Activated CD8-positive, alpha-beta memory T cell treated with anti-CD3 and anti-CD28 coated beads, Interleukin-2, amount 50 U/mL, for 1 hour (primary cell): ENCODE data around the gene KRT31.
"Not testable (repeated sequence)": the region's sequence is repeated elsewhere in the genome, so short reads cannot be mapped to it uniquely, and the experiment has no call there.

Source experiments
- DNase-seq: peaks from one replicate; pipeline ENCODE4 v3.0.0-alpha.2; 2020; ENCODE audit errors: extremely low read depth

KRT31 gene

DNA sequence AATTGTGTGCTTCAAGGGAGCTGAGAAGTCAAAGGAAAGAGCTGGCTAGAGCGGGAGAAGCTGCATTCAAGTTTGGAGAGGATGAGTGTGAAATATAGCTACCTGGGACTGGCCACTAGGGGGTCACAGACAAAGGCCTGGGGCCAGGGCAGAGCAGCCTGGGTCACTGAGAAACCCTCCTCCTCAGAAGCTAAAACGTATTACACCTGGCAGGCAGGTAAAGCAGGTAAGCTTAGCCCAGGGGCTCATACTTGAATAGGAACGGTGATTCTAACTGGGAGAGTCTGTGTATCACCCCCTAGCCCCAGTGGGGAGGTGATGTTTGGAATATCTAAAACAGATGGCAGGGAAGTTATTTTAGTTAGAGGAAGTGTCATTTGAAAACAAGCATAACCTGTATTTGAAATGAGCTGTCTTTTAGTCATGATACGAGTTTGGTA lies 20.2 kb upstream of the KRT31 start:
- DNase-seq, result no peak

- no peak for DNase-seq
Measured at GRCh38 chr17:41417127-41417526, 19.7 kb upstream of the KRT31 start.

GRCh38 chr17:41416479-41416878 lies 19.1 kb upstream of the KRT31 start:
- DNase-seq, result no peak

GRCh38 chr17:41415833-41416335 lies 18.5 kb upstream of the KRT31 start:
- no peak for DNase-seq

- DNase-seq, result no peak
Measured at GRCh38 chr17:41415411-41415810, 18.0 kb upstream of the KRT31 start.

DNA sequence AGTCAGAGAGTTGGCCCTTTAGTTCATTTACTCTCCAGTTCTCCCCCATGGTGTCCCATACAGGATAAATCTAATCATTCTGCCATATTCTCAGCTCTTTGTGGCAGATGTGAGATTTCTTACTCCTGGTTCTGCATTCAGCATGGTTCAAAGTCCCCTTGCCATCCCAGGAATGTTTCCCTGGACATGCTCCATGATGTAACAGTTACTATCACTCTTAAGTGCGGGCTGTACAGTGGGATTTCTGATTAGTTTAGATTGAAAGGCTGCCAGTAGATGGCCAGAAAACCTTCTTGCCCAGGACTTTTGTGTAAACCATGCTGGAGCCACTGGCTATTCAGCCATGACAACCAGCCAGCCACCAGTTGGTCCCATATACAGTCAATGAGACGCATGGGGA lies 16.6 kb upstream of the KRT31 start:
- no peak for DNase-seq

DNA sequence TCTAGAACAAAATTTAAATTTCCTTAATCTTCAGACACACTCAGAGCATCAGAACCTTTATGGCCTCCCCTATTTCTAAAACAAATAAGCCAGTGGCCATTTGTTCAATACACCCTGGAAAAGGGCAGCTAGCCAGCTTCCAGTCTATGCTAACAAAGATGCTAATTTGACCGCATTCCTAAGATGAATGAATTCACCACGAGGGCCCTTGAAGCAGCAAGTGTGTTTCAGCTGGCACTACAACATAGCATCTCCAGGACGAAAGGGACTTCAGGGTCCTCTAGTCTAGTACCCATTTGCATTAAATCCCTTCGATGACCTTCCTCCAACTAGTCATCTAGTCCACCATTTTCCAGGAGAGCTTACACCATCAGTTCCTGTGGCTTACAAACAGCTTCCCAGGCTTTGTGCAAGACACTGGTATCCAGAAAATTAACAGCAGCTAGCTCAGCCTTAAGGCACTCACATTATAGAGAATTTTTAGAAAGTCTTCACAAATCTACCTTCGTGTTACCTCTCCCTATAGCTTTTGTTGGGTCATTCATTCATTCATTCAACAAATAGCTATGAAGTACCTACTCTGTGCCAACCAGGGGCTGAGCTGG lies 16.0 kb upstream of the KRT31 start:
- no peak for DNase-seq

DNA sequence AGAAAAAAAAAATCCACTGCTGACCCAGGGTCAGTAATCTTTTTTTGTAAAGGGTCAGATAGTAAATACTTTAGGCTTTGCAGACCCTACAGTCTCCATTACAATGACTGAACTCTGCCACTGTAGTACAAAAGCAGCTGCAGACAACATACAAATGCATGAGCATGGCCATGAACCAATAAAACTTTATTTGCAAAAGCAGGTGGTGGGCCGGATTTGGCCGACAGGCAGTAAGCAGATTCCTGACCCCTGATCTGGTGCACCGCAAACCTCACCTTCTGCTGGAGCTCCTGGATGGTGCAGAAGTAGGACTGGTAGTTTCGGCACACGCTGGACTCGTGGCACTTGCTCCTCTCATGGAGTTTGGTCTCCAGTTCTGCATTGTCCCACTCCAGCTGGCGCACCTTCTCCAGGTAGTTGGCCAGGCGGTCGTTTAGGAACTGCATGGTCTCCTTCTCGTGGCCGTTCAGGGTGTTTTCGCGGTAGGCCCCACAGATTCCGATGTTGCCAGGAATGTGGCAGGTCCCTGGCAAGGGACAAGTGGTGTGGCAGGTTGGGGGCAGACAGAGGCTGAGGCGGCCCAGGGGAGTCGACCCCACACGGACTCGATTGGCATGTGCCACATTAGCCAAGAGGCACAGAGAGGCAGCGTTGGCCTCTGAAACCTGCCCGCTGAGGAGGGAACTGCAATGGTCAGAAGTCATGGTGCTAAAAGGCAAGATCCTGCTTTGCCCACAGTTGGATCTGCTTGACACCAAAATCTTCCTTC lies 13.8 kb upstream of the KRT31 start:
- DNase-seq, result no peak

GRCh38 chr17:41407226-41407625 lies 9.8 kb upstream of the KRT31 start:
- DNase-seq, result no peak

DNA sequence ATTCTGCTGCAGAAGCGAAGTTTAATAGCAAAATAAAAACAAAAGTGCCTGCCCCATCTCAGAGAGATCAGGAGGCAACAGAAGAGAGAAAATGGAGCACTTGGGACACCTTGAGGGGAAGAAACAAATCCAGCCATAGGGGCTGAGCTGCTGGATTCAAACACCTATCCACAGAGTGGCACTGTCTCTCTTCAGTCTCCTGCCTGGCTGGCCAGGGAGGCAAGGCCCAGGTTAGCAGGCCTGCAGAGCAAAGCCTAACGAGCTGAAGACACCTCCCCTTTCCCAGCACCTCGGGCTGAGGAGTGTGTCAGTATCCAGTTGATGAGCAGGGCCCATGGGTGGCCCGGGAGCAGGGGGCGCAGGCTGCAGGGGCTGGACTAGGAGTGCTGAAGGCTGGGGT lies 8.8 kb upstream of the KRT31 start:
- DNase-seq, result no peak

DNA sequence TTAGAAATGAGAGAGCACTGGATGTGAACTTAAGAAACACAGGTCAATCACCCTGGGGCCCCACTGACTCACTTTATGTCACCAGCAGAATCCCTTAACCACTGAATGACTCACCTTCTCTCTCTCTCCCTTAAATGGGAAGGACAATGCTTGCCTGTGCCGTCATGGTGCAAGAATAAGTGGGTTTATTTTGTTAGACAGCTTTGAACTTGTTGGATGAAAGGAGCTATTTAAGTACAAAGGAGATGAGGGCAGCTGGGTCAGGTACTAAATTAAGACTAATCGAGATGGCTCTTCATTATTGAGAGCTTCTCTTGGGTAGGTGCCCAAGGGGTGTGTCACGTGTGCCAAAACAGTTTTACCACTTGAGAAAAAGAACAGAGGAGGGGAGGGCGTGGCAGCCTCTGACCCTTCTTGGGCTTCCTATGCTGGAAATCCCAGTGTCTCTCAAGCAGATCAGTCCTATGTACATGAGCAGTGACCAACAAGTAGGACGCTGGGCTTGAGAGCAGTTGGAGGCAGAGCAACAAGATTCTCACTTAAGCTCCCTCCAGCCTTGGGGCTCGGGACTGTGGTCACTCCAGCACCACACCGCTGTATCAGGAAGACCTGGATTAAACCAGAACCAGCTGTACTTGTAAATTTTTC lies 6.7 kb upstream of the KRT31 start:
- DNase-seq, result no peak

DNA sequence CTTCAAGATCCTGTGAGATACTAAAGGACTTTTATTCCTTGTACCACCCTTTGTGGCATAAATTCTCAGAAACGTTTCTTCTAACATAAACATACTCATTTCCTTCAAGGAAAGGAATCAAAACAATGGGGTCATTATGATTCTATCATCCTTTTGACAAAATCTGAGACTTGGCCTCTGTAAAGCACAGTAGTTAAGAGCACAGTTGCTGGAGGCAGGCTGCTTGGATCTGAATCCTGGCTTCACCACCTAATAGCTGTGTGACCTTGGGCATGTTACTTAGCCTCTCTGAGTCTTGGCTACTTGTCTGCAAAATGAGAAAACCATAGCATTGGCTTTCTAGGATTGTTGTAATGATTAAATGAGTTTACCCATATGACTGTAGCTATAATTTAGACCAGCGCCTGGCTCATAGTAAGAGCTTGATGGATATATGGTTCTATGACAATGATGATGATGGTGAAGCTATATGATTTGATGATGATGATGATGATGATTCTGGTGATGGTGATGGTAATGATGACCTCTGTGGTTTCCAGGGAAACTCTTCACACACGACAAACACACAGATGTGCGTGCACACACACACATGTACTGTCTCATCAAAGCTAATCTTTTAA lies 6.1 kb upstream of the KRT31 start:
- DNase-seq, result no peak

GRCh38 chr17:41402161-41402560 lies 4.8 kb upstream of the KRT31 start:
- no peak for DNase-seq

- no peak for DNase-seq
Measured at GRCh38 chr17:41396340-41396739, 1.1 kb downstream of the KRT31 start.

DNA sequence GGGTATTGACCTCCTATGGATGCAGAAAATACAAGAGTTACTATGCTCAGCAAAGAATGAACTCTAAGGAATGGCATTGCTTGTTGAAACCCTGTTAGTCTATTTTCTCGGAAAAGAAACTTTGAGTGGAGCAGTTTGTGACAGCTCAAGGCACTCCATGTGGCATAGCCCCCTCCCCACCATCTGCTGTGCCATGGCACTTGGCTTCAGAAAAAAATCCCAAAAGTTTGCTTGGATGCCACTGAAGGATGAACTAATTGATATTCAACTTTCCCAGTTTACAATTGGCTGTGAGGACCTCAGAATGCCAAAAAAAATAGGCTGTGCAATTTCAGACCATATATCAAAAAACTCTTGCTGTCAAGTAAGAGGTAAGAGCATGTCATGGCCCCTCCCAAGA lies 1.8 kb downstream of the KRT31 start:
- DNase-seq, result no peak

DNA sequence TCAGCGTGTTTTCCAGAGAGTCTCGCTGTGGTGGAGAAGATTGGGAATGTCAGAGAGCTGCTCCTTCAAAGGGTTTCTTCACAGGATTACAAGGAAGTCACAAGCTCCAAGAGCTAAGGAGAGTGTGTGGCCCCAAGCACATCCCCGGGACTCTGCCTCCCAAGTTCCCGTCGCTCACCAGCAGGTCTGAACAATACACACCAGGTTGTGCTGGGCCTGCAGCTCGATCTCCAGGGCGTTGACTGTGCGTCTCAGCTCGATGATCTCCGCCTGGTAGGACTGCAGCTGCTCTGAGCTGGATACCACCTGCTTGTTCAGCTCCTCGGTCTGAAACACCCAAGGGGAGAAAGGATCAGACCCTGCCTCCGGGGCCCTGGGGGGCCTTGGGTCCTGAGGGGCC lies 2.4 kb downstream of the KRT31 start:
- not testable (repeated sequence) for DNase-seq

DNA sequence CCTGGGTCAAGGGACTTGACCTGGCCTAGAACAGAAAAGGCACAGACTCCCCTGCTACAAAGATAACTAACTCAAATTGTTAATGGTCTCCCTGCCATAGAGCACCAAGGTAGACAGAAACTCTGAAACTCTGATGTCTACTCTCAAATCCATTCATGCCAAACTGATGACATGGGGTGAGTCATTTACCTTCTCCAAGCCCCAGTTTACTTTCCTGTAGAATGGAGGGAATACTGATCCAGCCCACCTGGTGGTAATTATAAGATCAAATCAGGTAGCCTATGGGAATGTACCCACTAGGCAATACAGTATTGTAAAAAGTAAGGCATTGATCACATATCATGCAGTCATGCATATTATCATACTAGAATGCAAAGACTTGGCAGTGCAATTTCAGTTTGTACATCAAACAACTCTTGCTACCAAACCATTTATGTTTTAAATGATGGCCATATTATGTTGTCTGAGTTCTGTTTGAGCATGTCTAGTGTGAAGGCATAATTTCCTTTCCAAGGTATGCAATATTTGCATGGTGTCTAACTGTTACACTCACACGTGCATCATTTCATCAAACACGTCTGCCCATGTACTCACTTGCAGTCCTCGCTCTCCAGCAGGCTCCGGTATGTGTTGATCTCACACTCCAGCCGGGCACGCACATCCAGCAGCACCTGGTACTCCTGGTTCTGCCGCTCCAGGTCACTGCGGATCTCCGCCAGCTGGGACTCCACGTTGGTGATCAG lies 3.0 kb downstream of the KRT31 start:
- DNase-seq, result no peak

DNA sequence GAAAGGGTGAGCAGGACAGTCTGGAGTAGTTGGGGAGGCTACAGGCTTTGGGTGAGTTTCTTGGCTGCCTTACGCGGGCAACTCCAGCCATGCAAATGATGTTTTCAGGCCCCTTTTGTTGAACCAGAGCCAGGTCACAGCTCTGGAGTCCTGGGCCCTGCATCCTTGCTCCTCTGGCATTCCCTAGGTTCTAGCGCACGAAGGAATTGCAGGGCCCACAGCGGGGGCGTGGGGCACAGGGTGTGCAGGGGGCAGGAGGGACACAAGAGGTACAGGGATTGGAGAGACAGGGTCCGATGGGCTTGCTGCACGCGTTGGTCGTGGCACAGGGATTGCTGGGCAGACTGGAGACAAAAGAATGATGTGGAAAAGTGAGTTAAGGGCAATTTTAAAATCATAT lies 3.6 kb downstream of the KRT31 start:
- no peak for DNase-seq

DNA sequence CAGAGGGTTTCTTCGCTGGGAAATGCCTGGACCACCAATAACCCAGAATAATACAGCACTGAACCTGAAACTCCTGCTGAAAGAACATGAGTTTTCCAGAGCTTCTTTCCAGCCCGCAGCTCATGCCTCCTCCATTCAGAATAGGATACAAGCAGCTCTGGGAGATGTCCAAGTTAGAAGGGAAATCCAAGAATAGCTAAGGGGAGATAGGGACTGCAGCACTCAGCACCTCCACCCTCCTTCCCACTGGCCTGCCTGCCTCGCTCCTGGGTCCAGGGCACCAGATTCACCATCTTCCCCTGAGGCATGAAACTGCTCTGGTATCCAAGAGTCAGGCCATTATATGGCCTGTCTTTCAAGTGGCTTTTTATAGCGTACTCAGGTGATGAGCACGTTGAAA lies 4.1 kb downstream of the KRT31 start:
- no peak for DNase-seq

DNA sequence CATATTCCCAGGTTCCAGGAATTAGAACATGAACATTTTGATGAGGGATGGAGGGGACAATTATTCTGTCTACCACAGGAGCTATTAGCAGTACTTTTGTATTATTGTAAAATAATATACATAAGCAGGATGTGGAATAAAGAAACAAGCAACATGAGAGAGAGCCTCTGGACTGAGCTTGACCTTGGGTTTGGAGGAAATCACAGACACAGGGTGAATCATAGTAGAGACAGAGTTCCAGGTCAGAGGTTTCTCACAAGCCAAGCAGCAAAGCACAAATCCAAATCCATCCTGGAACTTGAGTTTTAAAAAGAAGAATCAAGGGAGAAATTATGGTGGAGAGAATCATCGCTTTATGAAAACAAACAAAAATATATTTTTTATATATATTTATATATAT lies 5.1 kb downstream of the KRT31 start:
- DNase-seq, result no peak

DNA sequence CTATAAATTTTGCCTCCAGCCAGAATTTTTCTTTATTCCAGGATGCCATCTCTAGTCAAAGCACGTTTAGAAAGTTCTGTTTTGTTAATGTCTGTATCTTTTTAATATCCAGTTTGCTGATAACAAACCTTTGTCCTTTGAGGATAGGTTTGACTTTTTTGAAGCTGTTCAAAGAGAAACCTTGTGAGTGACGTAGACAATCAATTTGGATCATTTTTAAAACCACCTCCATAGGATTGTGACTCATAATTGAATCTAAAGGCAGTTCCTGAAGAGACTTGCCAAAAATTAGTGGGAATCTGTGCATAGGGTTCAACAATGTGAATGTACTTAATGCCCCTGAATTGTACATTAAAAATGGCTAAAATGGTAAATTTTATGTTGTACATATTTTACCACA lies 5.9 kb downstream of the KRT31 start:
- DNase-seq, result no peak

DNA sequence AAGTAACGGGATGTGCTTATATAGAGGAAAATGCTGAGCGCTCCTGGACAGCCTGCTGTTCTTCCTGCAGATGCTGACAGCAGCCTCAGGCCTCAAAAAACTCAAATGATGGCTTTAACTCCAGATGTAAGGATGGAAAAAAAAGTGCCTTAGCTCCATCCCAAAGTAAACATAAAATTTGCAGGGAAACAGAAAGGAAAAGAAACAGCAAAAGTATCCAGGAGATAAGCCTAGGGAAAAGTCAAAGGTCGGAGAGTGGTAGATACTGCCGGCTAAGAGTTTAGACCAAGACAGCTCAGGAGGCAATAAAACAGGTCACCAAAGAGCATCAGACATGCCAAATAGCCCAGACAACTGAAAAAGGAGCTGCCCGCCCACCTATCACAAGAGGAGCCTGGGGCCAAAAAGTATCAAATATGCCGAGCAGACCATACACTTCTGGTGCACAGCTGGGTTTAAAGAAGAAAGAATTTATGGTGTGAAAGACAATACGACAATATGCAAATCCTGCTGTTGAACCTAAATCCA lies 6.9 kb downstream of the KRT31 start:
- DNase-seq, result no peak
